GM21528 (cell line): ENCODE data around the gene PIEZO2.
"Not testable (repeated sequence)": the region's sequence is repeated elsewhere in the genome, so short reads cannot be mapped to it uniquely, and the experiment has no call there.

Experiments
- ATAC-seq: cut with Tn5 transposase; IDR thresholded peaks from one replicate; pipeline ENCODE4 v1.9.1; 2021; ENCODE audit warnings: mild to moderate bottlenecking, moderate library complexity; ENCODE audit not compliant: unreplicated experiment, low FRiP score

Gene PIEZO2

DNA sequence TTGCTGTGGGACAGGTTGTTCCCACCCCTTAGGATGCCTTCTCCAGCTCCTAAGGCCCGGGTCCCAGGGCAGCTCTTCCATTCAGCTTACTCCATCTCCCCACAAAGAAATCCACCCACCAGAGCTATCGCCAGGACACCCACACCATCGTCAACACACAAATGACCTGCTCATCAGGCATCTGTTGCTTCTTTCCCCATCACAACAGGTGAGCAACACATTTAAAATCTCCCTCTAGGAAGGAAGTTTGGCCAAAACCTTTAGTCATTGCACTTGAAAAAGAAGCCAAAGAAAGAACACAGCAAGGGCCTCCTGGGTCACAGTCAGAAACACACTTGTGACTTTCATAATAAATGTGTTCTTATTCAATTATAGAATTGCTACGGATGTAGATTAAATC lies 289.0 kb downstream of the PIEZO2 start:
- ATAC-seq = no peak

DNA sequence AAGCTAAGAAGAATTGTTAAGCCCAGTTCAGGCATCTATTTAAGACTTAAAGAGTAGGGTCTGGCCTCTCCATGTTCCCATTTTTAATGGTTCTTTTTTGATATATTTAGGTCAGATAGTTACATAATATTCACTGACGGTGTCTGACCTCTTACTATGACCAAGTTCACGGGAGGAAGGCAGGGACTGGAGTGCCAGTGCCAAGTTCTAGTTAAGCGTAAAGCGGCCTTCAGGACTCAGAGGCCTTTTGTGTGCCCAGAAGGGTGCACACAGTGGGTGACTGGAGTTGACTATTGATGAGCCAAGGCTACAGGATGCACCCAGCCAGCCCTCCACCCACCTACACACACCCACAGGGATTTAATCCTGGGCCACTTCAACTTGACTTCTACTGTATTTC lies 290.9 kb downstream of the PIEZO2 start:
- no peak for ATAC-seq

DNA sequence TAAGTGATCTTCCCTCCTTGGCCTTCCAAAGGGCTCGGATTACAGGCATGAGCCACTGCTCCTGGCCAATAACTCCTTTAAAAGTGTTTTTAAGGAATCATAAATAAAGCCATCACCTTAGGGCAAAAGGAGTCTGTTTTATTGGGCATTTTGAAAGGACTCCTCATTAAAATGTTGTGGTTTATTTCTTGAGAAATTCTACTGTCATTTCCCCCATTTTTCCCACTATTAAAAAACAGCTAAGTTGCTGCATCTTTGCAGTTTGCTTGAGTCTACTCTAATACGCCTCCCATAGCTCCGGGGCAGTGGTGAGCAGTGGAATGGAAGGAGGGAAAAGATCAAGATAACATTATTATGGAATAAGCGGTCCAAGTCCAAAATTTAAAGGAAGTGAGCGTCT lies 293.2 kb downstream of the PIEZO2 start:
- no peak for ATAC-seq

DNA sequence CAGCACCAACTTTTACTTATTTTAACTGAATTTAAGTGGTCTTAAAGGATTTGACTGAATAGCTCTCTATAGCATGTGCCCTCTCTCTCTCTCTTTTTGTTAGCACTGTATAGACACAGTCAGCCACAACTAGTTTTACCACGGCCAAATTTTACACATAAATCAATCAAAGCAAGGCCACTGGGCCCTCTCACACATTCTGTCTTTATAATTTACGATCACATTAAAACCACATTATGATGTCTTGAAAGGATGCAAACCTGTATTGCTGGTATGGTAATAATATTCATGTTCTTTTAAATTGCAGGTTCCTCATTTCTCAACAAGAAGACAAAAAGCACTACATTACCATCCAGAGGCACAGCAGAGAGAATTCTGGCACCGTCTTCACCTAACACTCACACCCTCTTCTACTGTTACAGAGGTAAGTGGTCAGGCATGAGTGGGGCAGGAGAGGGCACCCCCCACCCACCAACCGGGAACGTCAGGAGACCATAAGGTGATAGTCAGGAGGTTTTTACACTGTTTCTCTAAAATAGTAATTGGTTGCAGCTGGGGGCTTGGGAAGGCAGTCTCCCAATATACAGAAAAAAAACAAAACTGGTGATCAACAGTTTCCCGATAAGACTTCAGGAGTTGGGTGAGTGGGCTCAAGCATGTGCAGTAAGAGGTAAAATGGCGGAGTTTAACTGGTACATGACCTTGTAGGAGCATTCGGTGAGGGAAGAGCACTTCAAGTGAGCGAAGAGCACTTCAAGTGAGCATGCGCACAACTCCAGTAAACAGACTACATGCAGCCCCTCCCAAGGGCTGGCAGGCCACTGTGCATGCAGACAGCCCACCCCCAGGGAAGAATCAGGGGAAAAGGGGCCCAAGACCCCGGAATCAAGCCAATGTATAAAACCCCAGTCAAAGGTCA lies 296.7 kb downstream of the PIEZO2 start:
- no peak for ATAC-seq

DNA sequence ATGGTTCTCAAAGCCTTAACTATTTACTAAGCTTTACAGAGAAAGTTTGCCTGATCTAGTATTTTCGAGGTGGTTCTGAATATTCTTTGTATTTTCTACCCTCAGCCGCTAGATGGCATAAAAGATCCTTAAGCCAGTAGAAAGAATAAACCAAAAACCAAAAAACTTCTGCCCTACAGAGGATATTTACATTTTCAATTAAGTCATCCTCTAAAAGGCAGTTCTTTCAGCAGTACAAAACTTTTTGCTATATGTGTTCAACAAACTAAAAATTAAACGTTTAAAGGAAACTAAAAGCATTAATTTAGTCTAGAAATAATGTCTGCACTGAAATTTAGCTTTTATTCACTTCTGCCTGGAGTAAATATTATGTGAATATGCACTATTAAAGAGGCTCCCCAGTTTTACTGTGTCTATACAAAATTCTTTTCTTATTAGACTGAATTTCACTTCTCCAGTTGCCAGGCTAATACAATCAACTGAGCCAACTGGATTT lies 297.5 kb downstream of the PIEZO2 start:
- ATAC-seq = no peak

DNA sequence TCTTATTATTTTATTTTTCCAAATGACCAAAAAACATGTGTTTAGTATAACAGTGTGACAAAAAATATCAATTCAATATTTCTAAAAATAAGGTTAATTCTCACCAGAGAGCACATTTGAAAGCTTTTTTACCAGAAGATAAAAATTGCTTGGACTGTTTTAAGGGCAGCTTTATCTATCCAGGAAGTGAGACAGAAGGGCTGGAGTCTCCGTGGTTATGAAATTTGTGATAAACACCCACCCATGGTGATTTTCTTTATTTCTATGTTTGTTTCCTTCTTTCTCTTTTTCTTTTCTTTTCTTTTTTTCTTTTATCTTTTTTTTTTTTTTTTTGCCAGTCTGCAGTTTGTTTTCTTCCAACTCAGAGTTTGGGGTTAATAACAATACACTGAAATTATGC lies 298.5 kb downstream of the PIEZO2 start:
- ATAC-seq = no peak

DNA sequence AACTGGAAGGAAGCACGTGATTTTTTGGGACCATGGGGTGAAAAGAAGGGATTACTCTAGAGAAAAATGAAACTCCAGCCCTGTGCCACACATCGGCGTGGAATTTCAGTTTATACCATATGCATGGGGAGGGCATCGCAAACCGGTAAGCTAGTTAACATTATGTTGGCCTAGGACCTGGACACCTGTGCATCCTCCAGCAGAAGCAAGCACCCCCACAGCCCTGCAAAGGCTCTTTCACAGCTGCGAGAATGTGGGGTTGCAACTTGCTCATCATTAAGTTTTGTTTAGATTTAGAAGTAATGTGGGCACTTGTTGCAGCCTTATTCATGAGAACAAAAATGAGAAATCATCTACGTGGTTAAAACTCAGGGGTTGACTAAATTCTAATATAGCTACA lies 299.2 kb downstream of the PIEZO2 start:
- no peak for ATAC-seq

DNA sequence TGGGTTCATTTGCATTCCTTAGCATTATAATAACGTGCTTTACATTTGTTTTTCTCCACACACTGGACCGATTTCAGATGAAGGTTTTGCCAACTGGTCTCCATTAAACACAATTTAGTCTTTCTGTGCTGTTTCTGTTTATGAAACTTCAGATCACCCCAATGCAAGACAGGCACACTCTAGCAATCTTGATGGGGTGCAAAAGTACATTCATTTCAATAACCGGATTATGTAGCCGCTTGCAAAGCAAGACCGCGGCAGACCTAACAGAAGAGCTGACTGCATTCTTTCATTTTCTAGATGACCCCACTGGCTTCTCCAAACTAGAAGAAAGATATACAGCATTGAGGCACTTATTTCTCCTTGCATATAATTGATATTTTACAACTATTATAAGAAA lies 301.5 kb downstream of the PIEZO2 start:
- ATAC-seq = no peak

DNA sequence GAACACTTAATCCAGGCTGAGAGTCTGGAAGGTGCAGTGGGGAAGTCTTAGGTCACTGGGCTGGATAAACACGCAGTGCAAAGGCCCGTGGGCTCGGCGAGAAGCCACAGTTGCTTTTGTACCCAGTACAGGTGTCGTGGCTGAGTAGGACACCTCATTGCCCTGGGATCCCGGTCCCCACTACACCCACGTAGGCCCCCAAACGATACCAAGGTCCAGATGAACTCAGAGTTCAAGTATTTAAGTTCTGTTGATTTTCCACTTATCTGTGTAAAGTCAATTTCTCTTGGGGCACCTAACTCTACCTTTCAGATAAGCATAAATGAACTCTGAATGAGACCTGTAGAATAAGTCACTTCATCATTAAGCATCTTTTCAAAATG lies 302.0 kb downstream of the PIEZO2 start:
- no peak for ATAC-seq

DNA sequence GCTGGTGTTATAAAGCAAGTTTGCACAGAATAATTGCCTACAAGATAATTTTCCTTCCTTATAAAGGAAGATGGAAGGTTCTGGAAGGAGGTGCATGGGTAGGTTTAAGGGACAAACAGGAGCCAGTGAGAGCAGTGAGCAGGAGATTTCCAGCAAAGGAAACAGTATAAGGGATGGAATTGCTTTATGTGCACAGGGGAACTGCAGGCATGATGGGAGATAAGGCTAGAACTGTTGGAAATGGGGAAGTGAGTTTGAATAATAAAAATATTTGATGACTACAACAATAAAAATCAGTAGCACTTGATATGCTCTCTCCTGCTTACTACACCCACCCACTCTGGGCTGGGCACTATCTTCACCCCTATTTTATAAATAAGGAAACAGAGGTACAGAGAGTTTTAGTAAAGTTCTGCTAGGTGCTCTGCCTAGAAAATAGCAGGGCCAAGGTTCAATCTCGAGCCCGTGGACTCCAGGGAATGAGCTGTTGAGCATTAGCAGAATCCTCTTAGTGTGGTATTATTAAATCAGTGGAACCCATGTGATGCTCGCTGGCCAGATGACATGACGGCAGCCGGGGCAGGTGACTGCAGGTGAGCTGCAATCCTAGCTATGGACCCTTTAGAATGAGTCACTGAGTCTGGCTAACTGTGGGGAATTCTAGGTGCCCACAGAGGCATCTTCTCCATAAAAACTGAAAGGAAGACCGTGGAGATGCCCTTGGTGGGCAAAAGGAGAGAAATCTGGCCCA lies 302.5 kb downstream of the PIEZO2 start:
- ATAC-seq = no peak

DNA sequence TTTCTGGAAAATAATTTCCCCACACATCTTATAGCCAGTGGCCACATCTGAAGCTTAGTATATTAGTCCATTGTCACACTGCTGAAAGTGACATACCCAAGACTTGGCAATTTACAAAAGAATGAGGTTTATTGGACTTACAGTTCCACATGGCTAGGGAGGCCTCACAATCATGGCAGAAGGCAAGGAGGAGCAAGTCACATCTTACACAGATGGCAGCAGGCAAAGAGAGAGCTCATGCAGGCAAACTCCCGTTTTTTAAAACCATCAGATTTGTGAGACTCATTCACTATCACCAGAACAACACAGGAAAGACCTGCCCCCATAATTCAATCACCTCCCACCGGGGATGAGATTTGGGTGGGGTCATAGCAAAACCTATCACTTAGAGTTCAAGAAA lies 303.3 kb downstream of the PIEZO2 start:
- not testable (repeated sequence) for ATAC-seq

DNA sequence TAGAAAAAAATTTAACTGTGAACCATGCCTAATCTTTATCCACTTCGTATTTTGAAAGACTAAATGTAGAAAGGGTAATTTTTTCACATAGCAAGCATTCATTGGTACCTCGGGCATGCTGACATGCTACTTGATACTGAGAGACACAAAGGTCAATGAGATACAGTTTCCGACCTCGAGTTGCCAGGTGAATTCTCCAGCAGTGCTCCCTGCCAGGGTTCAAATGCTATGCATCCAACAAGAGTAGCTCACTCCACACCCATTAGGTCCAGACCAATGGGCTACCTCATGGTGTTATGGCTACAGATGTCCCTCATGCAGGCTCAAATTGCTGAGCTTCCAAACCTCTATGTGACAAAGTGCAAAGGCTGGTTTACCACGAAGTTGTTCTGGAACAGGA lies 305.8 kb downstream of the PIEZO2 start:
- ATAC-seq = no peak

DNA sequence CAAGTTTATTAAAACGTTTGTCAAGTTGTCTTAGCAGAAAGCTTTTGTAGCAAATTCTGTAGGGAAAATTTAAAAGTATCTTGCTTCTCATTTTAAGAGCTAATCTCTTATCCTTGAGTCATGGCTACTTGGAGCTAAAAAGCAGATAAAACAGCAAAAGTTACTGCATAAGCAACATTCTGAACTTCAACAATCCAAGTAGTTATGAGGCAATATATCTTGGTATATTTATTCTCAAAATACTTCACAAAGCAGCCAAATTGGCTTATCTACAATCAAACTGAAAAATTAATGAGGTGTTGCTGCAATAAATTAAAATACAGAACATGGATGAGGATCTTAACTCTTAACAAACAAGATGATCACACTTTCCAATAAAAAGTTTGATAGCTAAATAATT lies 306.5 kb downstream of the PIEZO2 start:
- ATAC-seq = no peak

DNA sequence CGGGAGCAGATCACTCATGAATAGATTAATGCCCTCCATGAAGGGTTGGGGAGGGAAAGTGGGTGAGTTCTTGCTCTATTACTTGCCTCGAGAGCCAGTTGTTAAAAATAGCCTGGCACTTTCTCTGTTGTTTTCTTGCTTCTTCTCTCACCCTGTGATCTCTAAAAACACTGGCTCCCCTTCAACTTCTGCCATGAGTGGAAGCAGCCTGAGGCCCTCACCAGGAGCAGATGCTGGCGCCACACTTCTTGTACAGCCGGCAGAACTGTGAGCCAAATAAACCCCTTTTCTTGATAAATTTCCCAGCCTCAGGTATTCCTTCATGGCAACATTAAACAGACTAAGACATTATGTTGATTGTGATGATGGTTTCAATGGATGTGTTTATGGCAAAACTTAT lies 307.0 kb downstream of the PIEZO2 start:
- ATAC-seq = no peak

DNA sequence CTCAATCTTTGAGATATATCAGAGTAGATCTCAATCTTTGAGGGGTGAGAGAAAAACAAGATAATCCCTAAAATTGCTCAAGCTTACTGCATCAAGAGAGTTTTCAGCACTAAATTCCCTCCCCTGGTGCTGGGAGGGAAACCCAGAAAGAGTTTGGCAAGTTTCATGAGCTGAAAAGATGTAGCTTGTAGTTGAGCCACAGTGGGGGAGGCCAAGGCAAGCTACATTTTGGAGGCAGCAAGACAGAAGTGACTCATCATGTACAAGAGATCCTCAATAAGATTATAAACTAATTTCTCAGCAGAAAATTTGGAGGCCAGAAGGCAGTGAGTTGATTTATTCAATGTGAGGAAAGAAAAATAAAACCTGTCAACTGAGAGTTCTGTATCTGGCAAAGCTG lies 308.2 kb downstream of the PIEZO2 start:
- no peak for ATAC-seq

DNA sequence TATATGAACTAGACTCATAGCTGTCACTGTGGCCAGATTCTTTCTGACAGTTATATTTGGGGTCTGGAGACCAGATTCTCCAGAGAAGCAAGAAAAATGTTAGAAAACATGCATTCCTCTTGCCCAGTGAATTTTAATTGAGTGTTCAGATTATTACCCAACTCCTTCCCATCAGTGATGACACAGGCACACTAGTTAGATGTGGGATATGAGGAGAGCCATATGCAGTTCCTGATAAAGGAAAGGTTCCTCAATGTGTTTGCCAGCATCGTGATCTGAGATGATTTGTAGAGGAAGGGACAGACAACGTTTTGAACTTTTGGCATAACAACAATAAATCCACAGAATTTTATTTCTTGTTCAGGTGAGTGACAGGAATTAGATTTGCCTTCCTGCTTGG lies 308.6 kb downstream of the PIEZO2 start:
- no peak for ATAC-seq

DNA sequence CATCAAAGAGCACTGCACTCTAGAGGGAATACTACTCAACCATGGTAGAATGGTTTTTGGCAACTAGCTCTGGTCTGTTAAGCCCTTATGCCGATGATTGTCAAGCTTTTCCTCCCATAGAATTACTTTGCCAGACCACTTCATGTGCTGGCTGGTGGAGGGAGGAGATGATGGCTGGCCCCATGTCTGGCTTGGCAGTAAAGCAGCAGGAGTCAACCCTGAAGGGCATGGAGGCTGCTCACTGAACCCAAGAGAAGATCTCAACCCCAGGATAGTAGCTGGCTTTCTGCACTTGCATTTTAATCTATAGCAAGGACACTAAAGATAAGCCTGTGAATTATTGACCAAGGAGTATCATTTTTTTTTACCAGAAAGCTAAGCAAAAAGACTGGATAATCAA lies 309.9 kb downstream of the PIEZO2 start:
- ATAC-seq = no peak

DNA sequence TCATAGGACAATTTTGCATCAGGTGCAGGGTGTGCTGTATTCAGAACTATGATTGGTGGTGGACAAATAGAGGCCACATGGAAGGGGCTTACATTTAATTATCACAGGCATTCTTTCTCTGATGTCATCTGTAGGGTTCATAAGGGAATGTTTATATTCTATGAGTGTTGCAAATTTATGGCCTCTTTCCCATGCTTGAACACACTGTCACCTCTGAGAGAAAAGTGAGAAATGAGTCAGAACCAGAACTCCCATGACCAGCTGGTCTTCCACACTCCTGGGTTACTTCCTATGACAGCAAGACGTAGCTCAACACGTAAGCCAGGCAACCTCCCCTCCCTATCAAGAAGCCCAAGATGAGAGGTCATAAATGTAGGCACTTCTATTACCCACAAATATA lies 310.8 kb downstream of the PIEZO2 start:
- no peak for ATAC-seq

DNA sequence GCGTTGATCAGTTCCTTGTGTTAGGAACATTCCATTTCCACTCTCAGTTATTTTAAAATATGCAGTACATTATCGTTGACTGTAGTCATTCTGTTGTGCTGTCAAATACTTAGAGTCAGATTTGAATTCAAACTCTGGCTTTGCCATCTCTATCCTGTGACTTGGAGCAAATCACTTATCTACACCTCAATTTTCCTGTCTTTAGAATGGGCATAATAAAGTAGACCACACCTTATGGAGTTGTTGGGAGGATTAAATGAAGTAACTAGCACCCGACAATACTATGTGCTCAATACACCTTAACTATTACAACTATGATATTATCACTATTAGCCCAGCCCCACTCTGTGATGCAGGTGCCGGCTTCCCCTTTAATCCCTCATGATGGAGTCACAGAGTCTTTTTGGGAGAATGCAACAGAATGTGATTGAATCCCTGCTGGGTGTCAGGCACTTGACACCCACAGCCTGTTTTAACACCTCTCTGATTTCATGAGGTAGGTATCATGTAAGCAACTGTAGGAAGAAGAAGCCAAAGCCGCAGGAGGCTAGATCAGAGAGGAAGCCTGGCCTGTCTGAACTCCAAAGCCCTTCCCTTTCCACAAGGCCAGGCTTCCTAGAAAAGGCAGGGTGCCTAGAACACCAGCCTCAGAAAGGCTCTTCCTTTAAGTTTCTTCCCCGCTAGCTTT lies 315.1 kb downstream of the PIEZO2 start:
- no peak for ATAC-seq

DNA sequence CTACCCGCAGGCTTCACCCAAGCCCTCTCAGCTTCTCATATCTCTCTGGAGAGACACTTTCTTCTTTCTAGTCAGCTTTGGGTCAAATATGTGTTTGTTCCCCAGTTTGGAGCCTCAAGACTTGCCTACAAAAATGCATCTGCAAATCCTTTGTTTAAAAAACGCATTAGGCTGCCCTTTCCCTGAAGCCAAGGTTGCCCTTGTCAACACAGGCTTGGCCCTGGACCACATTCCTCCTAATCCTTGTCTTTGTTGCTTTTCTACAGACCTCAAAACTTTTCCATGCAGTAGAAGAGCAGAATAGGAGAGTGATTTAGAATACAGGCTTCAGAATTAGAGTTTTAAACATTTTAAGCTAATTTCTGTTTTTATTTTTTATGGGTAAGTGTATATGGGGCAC lies 315.7 kb downstream of the PIEZO2 start:
- ATAC-seq = no peak

DNA sequence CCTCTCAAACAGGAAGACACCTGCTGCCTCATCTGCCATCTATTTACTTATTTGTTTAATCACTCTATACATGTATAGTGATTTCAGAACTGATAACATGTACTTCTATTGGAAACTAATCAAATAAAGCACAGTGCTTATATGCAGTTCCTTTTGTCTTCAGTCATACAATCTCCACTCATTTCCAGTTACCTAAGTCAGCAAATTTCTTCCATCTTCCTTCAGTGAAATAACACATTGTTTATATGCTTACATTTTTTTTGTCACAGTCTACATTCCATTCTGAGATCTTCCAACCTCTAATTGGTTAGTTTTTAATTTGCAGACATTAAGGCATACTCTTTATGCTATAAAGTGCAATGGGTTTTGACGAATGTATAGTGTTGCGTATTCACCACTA lies 323.0 kb downstream of the PIEZO2 start:
- no peak for ATAC-seq
